Measurements from ENCODE around the gene SLC25A22.

GRCh38 chr11:803770-804598, 5.9 kb upstream of the SLC25A22 start:
- TF ChIP-seq, protein P1, sequence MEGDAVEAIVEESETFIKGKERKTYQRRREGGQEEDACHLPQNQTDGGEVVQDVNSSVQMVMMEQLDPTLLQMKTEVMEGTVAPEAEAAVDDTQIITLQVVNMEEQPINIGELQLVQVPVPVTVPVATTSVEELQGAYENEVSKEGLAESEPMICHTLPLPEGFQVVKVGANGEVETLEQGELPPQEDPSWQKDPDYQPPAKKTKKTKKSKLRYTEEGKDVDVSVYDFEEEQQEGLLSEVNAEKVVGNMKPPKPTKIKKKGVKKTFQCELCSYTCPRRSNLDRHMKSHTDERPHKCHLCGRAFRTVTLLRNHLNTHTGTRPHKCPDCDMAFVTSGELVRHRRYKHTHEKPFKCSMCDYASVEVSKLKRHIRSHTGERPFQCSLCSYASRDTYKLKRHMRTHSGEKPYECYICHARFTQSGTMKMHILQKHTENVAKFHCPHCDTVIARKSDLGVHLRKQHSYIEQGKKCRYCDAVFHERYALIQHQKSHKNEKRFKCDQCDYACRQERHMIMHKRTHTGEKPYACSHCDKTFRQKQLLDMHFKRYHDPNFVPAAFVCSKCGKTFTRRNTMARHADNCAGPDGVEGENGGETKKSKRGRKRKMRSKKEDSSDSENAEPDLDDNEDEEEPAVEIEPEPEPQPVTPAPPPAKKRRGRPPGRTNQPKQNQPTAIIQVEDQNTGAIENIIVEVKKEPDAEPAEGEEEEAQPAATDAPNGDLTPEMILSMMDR (conservative IDR thresholded peaks at IDR 0.05; ENCODE audit: low read length) = no peak
- TF ChIP-seq EZH2phosphoT487 (IDR thresholded peaks at IDR 0.05; ENCODE audit: borderline replicate concordance) = no peak

Measured in Loucy (cell line).